HUES48 (cell line): ENCODE results near the gene ATG4C.

Source experiments
- H3K27ac ChIP-seq: one replicate; pipeline ENCODE4 v1.7.0; 2013; ENCODE audit warnings: low read depth, low read length, inconsistent platforms
- H3K27me3 ChIP-seq: 2 replicates; pipeline ENCODE4 v1.6.1; 2013; ENCODE audit warnings: mild to moderate bottlenecking, low read length; ENCODE audit not compliant: control insufficient read depth, insufficient read depth
- H3K36me3 ChIP-seq: 2 replicates; pipeline ENCODE4 v1.6.1; 2013; ENCODE audit warnings: low read length; ENCODE audit not compliant: control insufficient read depth, insufficient read depth
- H3K4me1 ChIP-seq: 2 replicates; pipeline ENCODE4 v1.6.1; 2013; ENCODE audit warnings: mild to moderate bottlenecking, low read length; ENCODE audit not compliant: control insufficient read depth, insufficient read depth
- H3K4me3 ChIP-seq: 2 replicates; pipeline ENCODE4 v1.5.1; 2013; ENCODE audit warnings: mild to moderate bottlenecking, low read depth, low read length
- H3K9ac ChIP-seq: 2 replicates; pipeline ENCODE4 v1.6.1; 2013; ENCODE audit warnings: mild to moderate bottlenecking, low read depth, low read length, moderate library complexity
- H3K9me3 ChIP-seq: 2 replicates; pipeline ENCODE4 v1.6.1; 2013; ENCODE audit warnings: low read length; ENCODE audit not compliant: control insufficient read depth, insufficient read depth

ATG4C gene

DNA sequence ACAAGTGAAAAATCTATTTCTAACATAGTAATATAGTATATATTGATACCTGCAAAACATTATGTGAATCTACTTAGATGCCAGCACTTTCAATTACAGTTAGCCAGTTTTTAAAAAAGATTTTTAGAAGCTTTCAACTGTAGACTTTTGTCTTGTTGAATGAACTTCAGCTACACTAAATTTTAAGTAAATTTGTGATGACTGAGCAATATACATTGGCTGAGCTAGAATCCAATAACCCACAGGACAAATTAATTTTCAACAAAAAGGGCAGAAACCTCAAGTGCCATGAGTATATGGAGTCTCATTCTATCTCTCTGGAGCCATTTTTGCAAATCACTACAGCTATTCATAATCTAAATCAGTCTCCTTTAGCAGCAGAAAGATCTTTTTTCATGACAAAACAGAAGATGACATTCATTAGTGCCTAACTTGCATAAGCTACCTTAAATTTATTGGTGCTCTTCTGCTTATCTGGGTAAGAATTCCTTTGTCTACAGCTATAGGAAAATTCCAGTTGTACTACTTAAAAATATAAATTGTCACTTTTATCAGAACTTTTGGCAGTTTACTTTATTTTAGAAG lies 100.3 kb downstream of the ATG4C start:
- Histone ChIP-seq H3K4me3 (no peak overlapping the region), H3K27me3 (no peaks in the 10 kb centered on the region), H3K4me1 (peaks cover 31% of the 10 kb centered on the region)

DNA sequence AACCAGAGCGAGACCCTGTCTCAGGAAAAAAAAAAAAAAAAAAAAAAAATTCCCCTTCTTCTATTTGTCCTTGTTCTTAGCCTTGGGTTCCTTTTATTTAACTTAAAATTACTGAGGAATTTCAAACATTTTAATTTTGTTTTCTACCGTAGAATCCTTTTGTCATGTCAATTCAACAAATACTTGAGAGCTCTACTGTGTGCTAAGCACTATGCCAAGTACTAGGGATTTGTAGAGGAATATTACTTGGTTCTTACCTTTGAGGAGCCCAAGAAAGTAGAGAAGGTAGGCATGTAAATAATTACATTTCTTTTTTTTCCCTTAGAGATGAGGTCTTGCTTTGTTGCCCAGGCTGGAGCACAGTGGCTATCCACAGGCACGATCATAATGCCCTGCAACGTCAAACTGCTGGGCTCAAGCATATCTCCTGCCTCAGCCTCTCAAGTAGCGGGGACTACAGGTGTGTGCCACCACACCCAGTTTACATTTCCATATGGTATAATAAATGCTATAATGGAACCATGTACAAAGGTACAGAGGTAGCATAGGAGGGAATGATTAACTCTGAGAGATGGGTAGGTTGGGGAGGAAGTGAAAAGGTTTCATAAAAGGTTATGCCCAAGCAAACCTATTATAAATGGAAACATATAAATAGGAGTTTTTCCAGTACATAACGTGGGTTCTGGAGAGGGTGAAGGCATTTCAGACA lies 104.0 kb downstream of the ATG4C start:
- H3K4me3 ChIP-seq = no peak overlapping the region
- H3K36me3 ChIP-seq = no peaks in the 10 kb centered on the region
- H3K27ac ChIP-seq = no peak overlapping the region
- peaks cover 26% of the 10 kb centered on the region for H3K4me1 ChIP-seq
- no peaks in the 10 kb centered on the region for H3K9me3 ChIP-seq
- H3K27me3 ChIP-seq = no peaks in the 10 kb centered on the region
- no peak overlapping the region for H3K9ac ChIP-seq

More for the DNA sequence above, 100.3 kb downstream of the ATG4C start:
- H3K9me3 ChIP-seq = peaks cover 4% of the 10 kb centered on the region; the same call in 1 of the 2 replicates
- H3K36me3 ChIP-seq = no peaks in the 10 kb centered on the region
- no peak overlapping the region for H3K27ac ChIP-seq
- no peak overlapping the region; the same call in 1 of the 2 replicates for H3K9ac ChIP-seq

DNA sequence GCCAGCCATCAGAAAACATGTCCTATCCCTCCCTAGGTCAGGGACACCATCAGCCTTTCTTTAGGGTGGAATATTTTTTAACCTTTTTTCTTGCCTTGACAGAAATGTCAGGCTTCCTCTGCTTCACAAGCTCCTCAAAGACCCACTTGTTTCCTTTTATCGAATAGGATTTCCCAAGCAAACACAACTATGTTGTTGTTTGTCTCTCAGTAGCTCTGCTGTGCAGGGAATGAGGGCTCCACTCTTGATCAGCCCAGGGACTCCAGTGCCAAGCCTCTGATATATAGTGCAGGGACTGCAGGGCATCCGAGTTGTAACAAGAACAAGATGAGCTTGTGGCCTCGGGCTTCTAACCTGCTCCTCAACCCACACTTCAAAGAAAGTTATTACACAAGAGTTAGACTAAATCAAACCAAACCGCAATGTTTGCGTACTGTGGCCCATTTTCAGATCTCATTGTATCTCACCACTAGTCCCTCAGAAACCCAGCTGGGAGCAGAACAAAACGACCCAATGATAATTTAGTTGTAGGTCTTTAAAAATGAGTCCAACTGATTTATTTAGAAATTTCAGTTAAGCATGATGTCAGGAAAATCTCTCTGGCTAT lies 108.1 kb downstream of the ATG4C start:
- H3K27ac ChIP-seq = no peak overlapping the region
- no peak overlapping the region for H3K9ac ChIP-seq

DNA sequence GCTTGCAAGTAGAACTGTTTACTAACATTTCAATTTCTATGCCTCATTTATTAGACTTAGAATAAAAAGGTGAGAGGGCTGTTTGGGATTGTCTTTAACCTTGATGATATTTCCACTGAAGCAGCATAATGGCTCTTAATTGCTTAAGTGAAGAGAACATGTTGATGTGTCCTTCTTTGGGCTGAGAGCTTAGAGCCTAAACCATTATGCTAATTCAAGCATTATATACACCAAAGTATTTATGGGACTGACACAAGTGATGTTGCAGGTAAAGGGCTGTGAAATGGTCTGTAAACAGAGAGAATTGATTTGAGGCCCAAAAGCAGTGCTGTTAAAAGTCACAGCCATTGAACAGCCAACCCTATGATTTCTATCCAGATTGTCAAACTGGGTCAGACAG lies 113.9 kb downstream of the ATG4C start:
- H3K27ac ChIP-seq = no peak overlapping the region
- H3K9me3 ChIP-seq = no peaks in the 10 kb centered on the region
- no peaks in the 10 kb centered on the region for H3K4me1 ChIP-seq
- no peaks in the 10 kb centered on the region for H3K27me3 ChIP-seq
- H3K36me3 ChIP-seq = no peaks in the 10 kb centered on the region
- no peak overlapping the region for H3K4me3 ChIP-seq
- no peak overlapping the region for H3K9ac ChIP-seq

More for the DNA sequence above, 108.1 kb downstream of the ATG4C start:
- peaks cover 7% of the 10 kb centered on the region for H3K4me1 ChIP-seq
- no peaks in the 10 kb centered on the region for H3K36me3 ChIP-seq
- H3K27me3 ChIP-seq = no peaks in the 10 kb centered on the region
- H3K4me3 ChIP-seq = no peak overlapping the region
- no peaks in the 10 kb centered on the region for H3K9me3 ChIP-seq

DNA sequence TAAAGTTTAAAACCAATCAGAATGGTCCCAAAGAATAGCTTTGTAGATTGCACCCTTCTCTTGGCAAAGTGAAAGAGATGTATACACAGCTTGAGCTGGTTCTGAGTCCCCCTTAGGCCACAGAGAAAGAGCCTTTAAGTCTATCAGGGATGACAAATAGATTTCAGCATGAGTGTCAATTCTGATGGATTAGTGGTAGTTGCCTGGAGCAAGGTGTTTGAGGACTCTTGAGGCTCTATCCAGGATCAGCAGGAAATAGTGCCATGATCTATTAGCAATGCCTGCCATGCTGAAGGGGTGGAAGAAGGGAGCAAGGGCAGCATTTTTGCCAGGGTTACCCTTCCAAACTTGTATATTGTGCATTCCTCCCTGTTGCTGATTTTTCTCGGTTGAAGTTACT lies 116.6 kb downstream of the ATG4C start:
- Histone ChIP-seq H3K4me3 (no peak overlapping the region), H3K27ac (no peak overlapping the region), H3K4me1 (no peaks in the 10 kb centered on the region), H3K9me3 (no peaks in the 10 kb centered on the region), H3K9ac (no peak overlapping the region), H3K36me3 (no peaks in the 10 kb centered on the region), H3K27me3 (no peaks in the 10 kb centered on the region)

DNA sequence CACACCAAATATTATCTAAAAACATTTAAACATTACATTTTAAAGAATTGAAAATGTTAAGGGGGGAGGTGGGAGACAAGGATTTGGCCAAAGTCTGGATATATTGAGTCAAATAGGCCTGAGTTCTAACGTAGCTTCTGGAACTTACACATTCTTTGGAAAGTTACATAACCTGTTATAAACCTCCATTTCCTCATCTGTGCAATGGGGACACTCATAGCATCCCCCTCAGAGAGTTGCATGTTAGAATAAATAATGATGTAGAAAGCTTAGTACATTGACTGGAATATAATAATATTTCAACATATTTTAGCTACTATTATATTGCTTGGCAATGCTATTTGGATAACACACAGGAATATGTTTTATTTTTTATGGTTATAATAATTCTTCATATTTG lies 117.7 kb downstream of the ATG4C start:
- no peaks in the 10 kb centered on the region for H3K27me3 ChIP-seq
- no peak overlapping the region for H3K4me3 ChIP-seq
- no peak overlapping the region for H3K27ac ChIP-seq
- no peak overlapping the region for H3K9ac ChIP-seq
- no peaks in the 10 kb centered on the region for H3K36me3 ChIP-seq
- no peaks in the 10 kb centered on the region for H3K9me3 ChIP-seq
- H3K4me1 ChIP-seq = no peaks in the 10 kb centered on the region

DNA sequence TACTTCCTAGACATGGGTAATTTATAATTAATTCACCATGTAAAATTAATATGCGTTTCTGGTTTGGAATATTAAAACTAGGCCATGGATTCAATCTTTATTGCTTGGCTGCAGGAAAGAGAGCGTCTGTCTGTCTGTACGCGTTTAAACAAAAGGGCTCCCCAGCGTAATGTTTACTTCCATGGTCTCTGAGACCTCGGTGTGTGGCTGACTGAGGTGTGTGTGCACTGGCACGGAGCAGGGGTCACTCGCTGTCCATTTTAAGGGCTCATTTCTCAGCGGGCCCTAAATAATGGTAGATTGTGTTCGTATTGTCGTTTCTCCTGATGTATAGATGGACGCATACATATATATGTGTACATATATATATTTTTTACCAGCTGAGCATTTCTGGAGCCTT lies 119.6 kb downstream of the ATG4C start:
- Histone ChIP-seq H3K9me3 (no peaks in the 10 kb centered on the region), H3K27ac (no peak overlapping the region), H3K27me3 (no peaks in the 10 kb centered on the region), H3K36me3 (no peaks in the 10 kb centered on the region), H3K4me1 (no peaks in the 10 kb centered on the region), H3K9ac (no peak overlapping the region), H3K4me3 (no peak overlapping the region)

DNA sequence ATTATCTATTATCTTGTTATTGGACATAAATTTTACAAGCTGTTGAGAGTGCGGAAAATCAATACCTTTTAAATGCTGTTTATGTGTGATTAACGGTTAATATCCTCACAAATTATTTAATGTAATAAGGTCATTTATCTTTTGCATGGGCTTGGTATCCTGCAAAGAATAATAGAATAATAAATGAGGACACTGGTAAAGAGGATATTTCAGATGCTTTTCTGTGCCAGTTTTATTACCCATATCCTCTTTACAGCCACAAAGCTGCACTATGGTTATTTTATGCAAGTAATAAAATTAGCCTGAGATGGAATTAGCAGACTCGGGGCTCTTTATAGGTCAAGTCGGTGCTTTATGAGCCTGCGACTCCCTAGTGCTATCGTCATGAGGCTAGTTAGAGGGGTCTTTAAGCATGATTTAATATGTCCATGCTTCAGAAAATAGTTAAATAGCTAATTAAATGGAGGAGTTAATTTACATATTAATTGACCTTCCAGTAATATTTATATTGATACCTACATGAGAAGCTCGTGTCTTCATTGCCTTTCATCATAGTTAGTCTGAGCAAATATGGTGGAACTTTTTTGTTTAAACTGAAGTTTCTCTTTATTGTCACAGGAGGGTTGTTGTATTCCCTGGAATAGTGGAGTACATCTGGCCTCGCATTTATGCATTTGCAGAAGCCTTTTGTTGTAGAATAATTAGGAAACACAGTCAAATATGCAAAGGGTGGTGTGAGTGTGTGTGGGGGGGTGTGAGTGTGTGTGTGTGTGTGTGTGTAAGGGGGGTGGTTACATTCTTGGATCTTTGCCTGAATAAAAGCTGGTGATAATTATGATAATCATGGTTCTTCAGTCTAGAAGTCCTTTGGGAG lies 120.3 kb downstream of the ATG4C start:
- Histone ChIP-seq H3K27ac (no peak overlapping the region), H3K36me3 (no peaks in the 10 kb centered on the region)

DNA sequence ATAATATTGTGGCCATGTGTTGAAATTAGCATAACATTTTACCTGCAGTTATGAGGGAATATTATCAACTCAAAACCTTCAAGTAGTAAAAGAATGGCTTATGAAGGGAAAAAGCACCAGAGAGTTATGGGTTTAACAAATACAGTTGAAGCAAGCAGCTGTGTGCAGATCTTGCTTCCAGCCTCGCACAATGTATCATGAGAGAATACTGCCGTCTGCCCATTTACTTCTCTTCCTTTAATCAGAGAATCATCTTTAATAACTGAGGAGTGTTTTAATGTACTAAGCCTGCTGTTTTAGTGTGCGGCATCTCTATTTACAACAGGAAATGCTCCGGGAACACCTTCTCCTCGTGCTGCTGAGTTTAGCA lies 120.9 kb downstream of the ATG4C start:
- Histone ChIP-seq H3K9me3 (no peaks in the 10 kb centered on the region), H3K36me3 (no peaks in the 10 kb centered on the region), H3K4me3 (no peak overlapping the region), H3K27ac (no peak overlapping the region), H3K4me1 (no peaks in the 10 kb centered on the region), H3K27me3 (no peaks in the 10 kb centered on the region), H3K9ac (no peak overlapping the region)

More for the DNA sequence above, 120.3 kb downstream of the ATG4C start:
- no peaks in the 10 kb centered on the region for H3K9me3 ChIP-seq
- no peak overlapping the region for H3K4me3 ChIP-seq
- H3K9ac ChIP-seq = no peak overlapping the region
- H3K27me3 ChIP-seq = no peaks in the 10 kb centered on the region
- no peaks in the 10 kb centered on the region for H3K4me1 ChIP-seq

DNA sequence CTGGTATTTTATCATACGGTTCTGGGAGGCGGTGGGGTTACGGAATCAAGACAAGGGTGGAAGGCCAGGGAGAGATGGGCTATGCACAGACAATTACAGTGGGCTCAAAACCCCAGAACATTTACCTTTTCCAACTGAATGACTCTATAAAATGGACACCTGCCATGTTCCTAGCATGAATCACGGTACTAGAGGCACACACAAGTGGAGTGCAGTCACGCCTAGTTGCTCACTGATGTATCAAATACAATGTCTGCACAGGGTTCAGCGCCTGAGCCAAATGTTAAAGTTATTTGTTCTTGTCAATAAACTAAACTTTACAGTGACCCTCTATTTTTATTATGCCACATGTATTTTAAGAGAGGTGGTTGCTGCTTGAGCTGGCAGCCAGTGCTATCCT lies 121.4 kb downstream of the ATG4C start:
- no peaks in the 10 kb centered on the region for H3K36me3 ChIP-seq
- H3K9ac ChIP-seq = no peak overlapping the region
- no peaks in the 10 kb centered on the region for H3K27me3 ChIP-seq
- H3K4me1 ChIP-seq = no peaks in the 10 kb centered on the region
- no peak overlapping the region for H3K27ac ChIP-seq
- H3K9me3 ChIP-seq = no peaks in the 10 kb centered on the region
- H3K4me3 ChIP-seq = no peak overlapping the region
